GM12878 (cell line): ENCODE measurements around the gene WIPF2. TPM values are rescaled to one million over a fixed set of nuclear protein-coding genes. Genes with fewer than 3 reads are reported as not detected.

ENCODE experiments used
- ATAC-seq: fragments of 200-7000 bp; cut with Tn5 transposase; 3 replicates; pipeline ENCODE4 v1.9.1; 2020; ENCODE audit warnings: mild to moderate bottlenecking, moderate library complexity
- BruUV-seq: library from RNA; stranded (reverse); fragments of 400-500 nt; replicated peaks from 2 replicates; lab custom pipeline; 2021; lab: Mats Ljungman, UMichigan
- CTCF ChIA-PET: fragments of 300-600 bp; sonication (Branson Sonifier 250); formaldehyde crosslinking; extraction: SDS; loops from one replicate; lab custom pipeline; 2021; ENCODE audit warnings: inconsistent platforms; lab: Yijun Ruan, JAX
- POLR2A ChIA-PET: fragments of 350-600 bp; formaldehyde crosslinking; extraction: SDS; loops from one replicate; lab custom pipeline; 2021; ENCODE audit warnings: inconsistent platforms; lab: Charles Lee
- RAD21 ChIA-PET: fragments of 300-600 bp; sonication (Branson Sonifier 250); formaldehyde crosslinking; loops from one replicate; lab custom pipeline; 2023; ENCODE audit warnings: antibody characterized with exemption; ENCODE audit not compliant: unreplicated experiment; lab: Charles Lee
- SMC1A ChIA-PET: fragments of 300-600 bp; sonication (Branson Sonifier 250); formaldehyde crosslinking; loops from one replicate; lab custom pipeline; 2023; ENCODE audit not compliant: unreplicated experiment, uncharacterized antibody; lab: Charles Lee
- DNase-seq: peaks from one replicate; pipeline ENCODE4 v3.0.0-alpha.2; 2011; ENCODE audit warnings: low read depth, low spot score
- FAIRE-seq: peaks from 3 replicates; lab custom pipeline; 2011; peaks lifted over from hg19 to GRCh38; lab: Jason Lieb, UNC
- H2AFZ ChIP-seq: 2 replicates; pipeline ENCODE4 v1.6.0; 2011; ENCODE audit warnings: low read depth, low read length, control low read depth; ENCODE audit not compliant: control insufficient read depth
- H3K27ac ChIP-seq: 2 replicates; pipeline ENCODE4 v1.5.1; 2011; ENCODE audit warnings: control low read depth; ENCODE audit not compliant: control insufficient read depth, insufficient read depth
- H3K27me3 ChIP-seq, 2 experiments: replicated peaks in 1 of 2; 2 replicates each; pipeline versions ENCODE4 v1.6.0 to v1.6.1; 2011; ENCODE audit warnings: low read length in 1 of 2; ENCODE audit not compliant: control insufficient read depth in 2 of 2, insufficient read depth in 2 of 2
- H3K36me3 ChIP-seq, 2 experiments: 2 replicates each; pipeline ENCODE4 v1.5.1; 2011; ENCODE audit warnings: low read length in 1 of 2; ENCODE audit not compliant: control insufficient read depth in 2 of 2, insufficient read depth in 2 of 2
- H3K4me1 ChIP-seq: 2 replicates; pipeline ENCODE4 v1.6.1; 2011; ENCODE audit warnings: mild to moderate bottlenecking, low read length, moderate library complexity, mixed read lengths; ENCODE audit not compliant: control insufficient read depth, insufficient read depth
- H3K4me2 ChIP-seq: 2 replicates; pipeline ENCODE4 v1.6.0; 2011; ENCODE audit warnings: control low read depth; ENCODE audit not compliant: control insufficient read depth, insufficient read depth
- H3K4me3 ChIP-seq: fragments of 200-600 bp; sonication (generic); 2 replicates; pipeline ENCODE4 v1.5.1; 2016
- H3K79me2 ChIP-seq: 2 replicates; pipeline ENCODE4 v1.6.0; 2011; ENCODE audit warnings: low read length; ENCODE audit not compliant: control insufficient read depth, insufficient read depth
- H3K9ac ChIP-seq: 2 replicates; pipeline ENCODE4 v1.8.0; 2011; ENCODE audit warnings: low read length, control low read depth, mixed read lengths; ENCODE audit not compliant: control insufficient read depth, insufficient read depth
- H3K9me3 ChIP-seq: replicated peaks from 3 replicates; pipeline ENCODE4 v1.5.1; 2011; ENCODE audit warnings: mild to moderate bottlenecking, low read length; ENCODE audit not compliant: control insufficient read depth, insufficient read depth
- H4K20me1 ChIP-seq: 2 replicates; pipeline ENCODE4 v1.6.0; 2011; ENCODE audit not compliant: control insufficient read depth, insufficient read depth
- ATF7 ChIP-seq: fragments of 450-650 bp; IDR thresholded peaks from 2 replicates; pipeline ENCODE4 v1.6.1; 2016; ENCODE audit warnings: low read depth, mild to moderate bottlenecking
- CBFB ChIP-seq: IDR thresholded peaks from 2 replicates; pipeline ENCODE4 v1.6.1; 2016; ENCODE audit warnings: antibody characterized with exemption, low read depth
- CREM ChIP-seq: IDR thresholded peaks from 2 replicates; pipeline ENCODE4 v1.6.1; 2014; ENCODE audit warnings: antibody characterized with exemption, low read depth
- HDGF ChIP-seq: fragments of 450-650 bp; IDR thresholded peaks from 2 replicates; pipeline ENCODE4 v1.6.1; 2016; ENCODE audit warnings: antibody characterized with exemption
- KAT2A ChIP-seq: conservative IDR thresholded peaks from 2 replicates; pipeline ENCODE4 v1.6.1; 2011; ENCODE audit warnings: low read depth, low read length; ENCODE audit not compliant: control insufficient read depth
- MEF2B ChIP-seq: fragments of 450-650 bp; IDR thresholded peaks from 2 replicates; pipeline ENCODE4 v1.6.1; 2018; ENCODE audit warnings: mild to moderate bottlenecking, moderate library complexity; ENCODE audit not compliant: partially characterized antibody, poor library complexity, severe bottlenecking
- NFIC ChIP-seq: IDR thresholded peaks from 2 replicates; pipeline ENCODE4 v1.6.1; 2012; ENCODE audit warnings: low read depth, mild to moderate bottlenecking, inconsistent platforms, low read length, moderate library complexity
- RELA ChIP-seq: fragments of 450-650 bp; IDR thresholded peaks from 2 replicates; pipeline ENCODE4 v1.8.0; 2014; ENCODE audit warnings: borderline replicate concordance; ENCODE audit not compliant: partially characterized antibody
- RFX5 ChIP-seq: IDR thresholded peaks from 2 replicates; pipeline ENCODE4 v1.6.1; 2011; ENCODE audit warnings: low read depth, low read length, improper control_type of control experiment
- SUZ12 ChIP-seq: fragments of 200-600 bp; sonication (generic); IDR thresholded peaks from one replicate; pipeline ENCODE4 v1.6.1; 2018; ENCODE audit warnings: antibody characterized with exemption, mild to moderate bottlenecking; ENCODE audit not compliant: unreplicated experiment
- TCF12 ChIP-seq: IDR thresholded peaks from 2 replicates; pipeline ENCODE4 v1.6.1; 2011; ENCODE audit warnings: low read depth, mild to moderate bottlenecking, low read length
- ZNF217 ChIP-seq: fragments of 450-650 bp; IDR thresholded peaks from 2 replicates; pipeline ENCODE4 v1.6.1; 2017; ENCODE audit warnings: antibody characterized with exemption, mild to moderate bottlenecking
- WGBS: methylation state at CpG from one replicate; pipeline ENCODE4 v1.1.6; 2016; ENCODE audit warnings: low lambda C conversion rate; ENCODE audit not compliant: insufficient replicate concordance, insufficient coverage; ENCODE audit errors: missing lambda C conversion rate; 5-methylcytosine and 5-hydroxymethylcytosine counted together
- in situ Hi-C: fragments of 300-500 bp; cut with MboI; formaldehyde crosslinking; loops from 9 replicates; pipeline ENCODE4 v1.14.3; 2018; ENCODE audit warnings: mixed read lengths
- intact Hi-C: fragments of 100-400 bp; cut with micrococcal nuclease; formaldehyde crosslinking; loops from one replicate; pipeline ENCODE4 v1.14.2; 2022; ENCODE audit not compliant: unreplicated experiment
- polyA plus RNA-seq, 11 experiments: library from polyadenylated mRNA; depleted of rRNA in 4 of 11; unstranded in 6 of 11; stranded (reverse) in 5 of 11; fragments of >200 nt; fragmentation: Nextera tagmentation in 4 of 11; fragmentation: Illumina TruSeq in 1 of 11; extraction: Ambion mirVana in 4 of 11; extraction: Trizol in 1 of 11; gene quantifications; 1 replicate in 1 of 11; 2 replicates in 10 of 11; pipeline versions ENCODE4 v1.2.1 to v1.2.3, GENCODE V29; 2011 to 2016; ENCODE audit warnings: inconsistent platforms in 2 of 11, missing spikeins in 2 of 11, low read depth in 1 of 11
- total RNA-seq, 4 experiments: library from RNA; depleted of rRNA in 3 of 4; stranded (reverse); fragments of >200 nt in 3 of 4; fragmentation: Illumina TruSeq in 1 of 4; extraction: Trizol in 1 of 4; gene quantifications; 2 replicates each; pipeline versions ENCODE4 v1.2.1 to v1.2.3, GENCODE V29; 2013 to 2021
- TF ChIP-seq, protein P1 (sequence below): fragments of 450-650 bp; IDR thresholded peaks from 2 replicates; pipeline ENCODE4 v1.6.1; 2017; ENCODE audit warnings: mild to moderate bottlenecking, low read depth, inconsistent platforms; ENCODE audit not compliant: poor library complexity, severe bottlenecking
- TF ChIP-seq, protein P2 (sequence below): fragments of 450-650 bp; IDR thresholded peaks from 2 replicates; pipeline ENCODE4 v1.6.1; 2018; ENCODE audit warnings: borderline replicate concordance, mild to moderate bottlenecking; ENCODE audit not compliant: partially characterized antibody
- TF ChIP-seq, protein P3 (sequence below): IDR thresholded peaks from 2 replicates; pipeline ENCODE4 v1.6.1; 2011; ENCODE audit warnings: low read depth, mild to moderate bottlenecking, low read length, moderate library complexity, borderline replicate concordance; ENCODE audit errors: extremely low read depth

The WIPF2 gene
- total and polyA plus RNA-seq, 10 of the 15 experiments (the other 5 are each of a cell fraction or from before 2014, with no cell fraction given), result 4.2 to 20.8 (median 7.1) TPM

DNA sequence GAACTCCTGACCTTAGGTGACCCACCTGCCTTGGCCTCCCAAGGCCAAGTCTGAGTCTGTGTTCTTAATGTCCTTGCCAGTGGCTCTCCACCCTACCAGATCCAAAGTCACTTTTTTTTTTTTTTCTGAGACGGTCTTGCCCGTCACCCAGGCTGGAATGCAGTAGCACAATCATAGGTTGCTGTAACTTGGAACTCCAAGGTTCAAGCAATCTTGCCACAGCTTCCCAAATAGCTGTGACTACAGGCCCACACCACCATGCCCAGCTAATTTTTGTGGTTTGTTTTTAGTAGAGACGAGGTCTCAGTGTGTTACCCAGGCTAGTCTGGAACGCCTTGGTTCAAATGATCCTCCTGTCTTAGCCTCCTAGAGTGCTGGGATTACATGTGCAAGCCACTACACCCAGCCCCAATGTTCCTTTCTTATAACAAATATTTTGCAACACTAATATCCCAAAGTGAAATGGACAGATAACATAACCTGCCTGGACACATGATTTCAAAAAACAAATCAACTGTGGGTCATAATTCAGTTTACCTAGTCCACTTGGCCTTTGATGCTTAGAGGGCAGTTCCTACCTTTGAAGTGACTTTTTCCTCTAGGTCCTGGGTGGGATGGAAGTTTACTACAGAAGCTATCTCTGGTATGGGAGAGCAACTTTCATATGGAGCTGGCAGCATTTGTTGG is 45.9 kb upstream of the WIPF2 start:
- Histone ChIP-seq H3K79me2 (no peaks in the 10 kb centered on the region), H3K9ac (no peak overlapping the region), H3K27me3 (no peaks in the 10 kb centered on the region), H3K4me1 (peaks cover 4% of the 10 kb centered on the region), H2AFZ (no peak overlapping the region), H4K20me1 (no peaks in the 10 kb centered on the region), H3K9me3 (no peaks in the 10 kb centered on the region), H3K4me2 (no peak overlapping the region), H3K27ac (no peak overlapping the region), H3K4me3 (no peak overlapping the region), H3K36me3 (peaks cover 18 to 20% of the 10 kb centered on the region in 2 experiments; a peak in 3 of 4 replicates)
- RAD21 ChIA-PET, result interaction anchor here (0.7 kb wide), 2 partner anchors 197 to 216 kb away, joined by 3 to 4 read pairs; no protein-coding TSS in a partner anchor
- SMC1A ChIA-PET, result interaction anchor here (1.0 to 5.1 kb wide), 2 partner anchors 33 to 60 kb away, joined by 3 to 35 read pairs; partner anchors contain the start of gene CASC3
- POLR2A ChIA-PET, result interaction anchor here (0.5 to 3.6 kb wide), 5 partner anchors 18 to 381 kb away, joined by 3 to 23 read pairs (median 3); no protein-coding TSS in a partner anchor
- no peak for ATAC-seq
- BruUV-seq, result no TSS peak
- no peak for DNase-seq
- WGBS, result 98% methylated on average over 4 of the region's 4 CpGs
- intact Hi-C loops, result no loop called here
- in situ Hi-C loops, result no loop called here
- TF ChIP-seq SUZ12 (no peak), RELA (no peak), ATF7 (no peak), NFIC (no peak), HDGF (no peak), TCF12 (no peak), CBFB (no peak), ZNF217 (no peak), KAT2A (no peak), MEF2B (no peak), CREM (no peak), RFX5 (no peak)
- TF ChIP-seq, protein P1, sequence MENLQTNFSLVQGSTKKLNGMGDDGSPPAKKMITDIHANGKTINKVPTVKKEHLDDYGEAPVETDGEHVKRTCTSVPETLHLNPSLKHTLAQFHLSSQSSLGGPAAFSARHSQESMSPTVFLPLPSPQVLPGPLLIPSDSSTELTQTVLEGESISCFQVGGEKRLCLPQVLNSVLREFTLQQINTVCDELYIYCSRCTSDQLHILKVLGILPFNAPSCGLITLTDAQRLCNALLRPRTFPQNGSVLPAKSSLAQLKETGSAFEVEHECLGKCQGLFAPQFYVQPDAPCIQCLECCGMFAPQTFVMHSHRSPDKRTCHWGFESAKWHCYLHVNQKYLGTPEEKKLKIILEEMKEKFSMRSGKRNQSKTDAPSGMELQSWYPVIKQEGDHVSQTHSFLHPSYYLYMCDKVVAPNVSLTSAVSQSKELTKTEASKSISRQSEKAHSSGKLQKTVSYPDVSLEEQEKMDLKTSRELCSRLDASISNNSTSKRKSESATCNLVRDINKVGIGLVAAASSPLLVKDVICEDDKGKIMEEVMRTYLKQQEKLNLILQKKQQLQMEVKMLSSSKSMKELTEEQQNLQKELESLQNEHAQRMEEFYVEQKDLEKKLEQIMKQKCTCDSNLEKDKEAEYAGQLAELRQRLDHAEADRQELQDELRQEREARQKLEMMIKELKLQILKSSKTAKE, result no peak
- TF ChIP-seq, protein P2, sequence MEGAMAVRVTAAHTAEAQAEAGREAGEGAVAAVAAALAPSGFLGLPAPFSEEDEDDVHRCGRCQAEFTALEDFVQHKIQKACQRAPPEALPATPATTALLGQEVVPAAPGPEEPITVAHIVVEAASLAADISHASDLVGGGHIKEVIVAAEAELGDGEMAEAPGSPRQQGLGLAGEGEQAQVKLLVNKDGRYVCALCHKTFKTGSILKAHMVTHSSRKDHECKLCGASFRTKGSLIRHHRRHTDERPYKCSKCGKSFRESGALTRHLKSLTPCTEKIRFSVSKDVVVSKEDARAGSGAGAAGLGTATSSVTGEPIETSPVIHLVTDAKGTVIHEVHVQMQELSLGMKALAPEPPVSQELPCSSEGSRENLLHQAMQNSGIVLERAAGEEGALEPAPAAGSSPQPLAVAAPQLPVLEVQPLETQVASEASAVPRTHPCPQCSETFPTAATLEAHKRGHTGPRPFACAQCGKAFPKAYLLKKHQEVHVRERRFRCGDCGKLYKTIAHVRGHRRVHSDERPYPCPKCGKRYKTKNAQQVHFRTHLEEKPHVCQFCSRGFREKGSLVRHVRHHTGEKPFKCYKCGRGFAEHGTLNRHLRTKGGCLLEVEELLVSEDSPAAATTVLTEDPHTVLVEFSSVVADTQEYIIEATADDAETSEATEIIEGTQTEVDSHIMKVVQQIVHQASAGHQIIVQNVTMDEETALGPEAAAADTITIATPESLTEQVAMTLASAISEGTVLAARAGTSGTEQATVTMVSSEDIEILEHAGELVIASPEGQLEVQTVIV, result no peak
- TF ChIP-seq, protein P3, sequence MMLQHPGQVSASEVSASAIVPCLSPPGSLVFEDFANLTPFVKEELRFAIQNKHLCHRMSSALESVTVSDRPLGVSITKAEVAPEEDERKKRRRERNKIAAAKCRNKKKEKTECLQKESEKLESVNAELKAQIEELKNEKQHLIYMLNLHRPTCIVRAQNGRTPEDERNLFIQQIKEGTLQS, result no peak
- CTCF ChIA-PET, result interaction anchor here (0.6 to 5.1 kb wide), 5 partner anchors 18 to 255 kb away, joined by 3 to 42 read pairs (median 4); partner anchors contain the start of gene GSDMB
- no peak for FAIRE-seq
